HG03457 (cell line): ENCODE measurements around the gene PLPP1.

Source experiments
- ATAC-seq: cut with Tn5 transposase; IDR thresholded peaks from one replicate; pipeline ENCODE4 v1.9.1; 2021; ENCODE audit warnings: moderate number of reproducible peaks; ENCODE audit not compliant: unreplicated experiment

Gene PLPP1

DNA sequence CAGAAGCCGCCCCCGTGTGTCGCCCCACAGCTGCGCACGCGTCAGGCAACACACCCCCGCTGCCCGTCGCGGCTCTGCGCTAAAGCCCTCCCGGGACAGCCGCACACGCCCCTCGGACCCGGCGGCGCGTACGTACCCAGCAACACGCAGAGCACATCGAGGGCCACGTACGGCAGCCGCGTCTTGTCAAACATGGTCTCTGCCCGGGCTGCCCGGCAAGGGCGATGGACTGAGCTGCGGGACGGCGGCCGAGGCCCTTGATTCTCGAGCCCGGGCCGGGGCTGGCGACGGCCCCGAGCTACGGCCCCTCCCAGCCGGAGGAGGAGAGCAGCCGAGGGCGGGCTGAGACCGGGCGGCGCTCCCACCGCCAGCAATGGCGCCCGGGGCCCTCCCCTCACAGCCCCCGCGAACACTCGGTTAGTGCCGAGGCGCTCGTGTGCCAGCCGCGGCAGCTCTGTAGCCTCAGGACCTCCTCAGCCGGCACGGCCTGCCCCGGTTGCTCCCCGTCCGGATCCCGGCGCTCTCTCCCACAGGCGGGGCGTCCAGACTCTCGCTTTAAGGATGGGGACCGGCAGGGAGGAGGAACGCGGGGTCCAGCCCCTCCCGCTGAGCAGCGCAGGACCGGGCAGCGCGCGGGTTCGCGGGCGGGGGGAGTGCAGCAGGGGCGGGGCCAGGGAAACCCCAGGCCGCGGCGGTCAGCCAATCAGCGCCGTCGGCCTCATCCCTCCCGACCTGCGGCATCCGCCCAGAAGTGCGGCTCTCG lies at the start of gene PLPP1:
TSS of gene PLPP1 (minus strand) at position 529 of the 763 bp plus-strand sequence. CDS start at position 194, 335 bp downstream.
- peak; percentile 71 for ATAC-seq

DNA sequence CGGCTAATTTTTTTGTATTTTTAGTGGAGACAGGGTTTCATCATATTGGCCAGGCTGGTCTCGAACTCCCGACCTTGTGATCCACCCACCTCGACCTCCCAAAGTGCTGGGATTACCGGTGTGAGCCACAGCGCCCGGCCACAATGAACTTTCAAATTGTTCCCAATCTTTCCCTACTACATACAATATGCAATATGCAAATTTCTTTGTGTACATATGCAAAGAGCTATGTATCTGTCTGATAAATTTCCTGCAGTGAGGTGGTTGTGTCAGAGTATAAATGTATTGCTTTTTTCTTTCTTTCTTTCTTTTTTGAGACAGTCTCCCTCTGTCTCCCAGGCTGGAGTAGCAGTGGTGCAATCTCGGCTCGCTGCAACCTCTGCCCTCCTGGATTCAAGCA lies 48.8 kb upstream of the PLPP1 start:
- no peak for ATAC-seq

DNA sequence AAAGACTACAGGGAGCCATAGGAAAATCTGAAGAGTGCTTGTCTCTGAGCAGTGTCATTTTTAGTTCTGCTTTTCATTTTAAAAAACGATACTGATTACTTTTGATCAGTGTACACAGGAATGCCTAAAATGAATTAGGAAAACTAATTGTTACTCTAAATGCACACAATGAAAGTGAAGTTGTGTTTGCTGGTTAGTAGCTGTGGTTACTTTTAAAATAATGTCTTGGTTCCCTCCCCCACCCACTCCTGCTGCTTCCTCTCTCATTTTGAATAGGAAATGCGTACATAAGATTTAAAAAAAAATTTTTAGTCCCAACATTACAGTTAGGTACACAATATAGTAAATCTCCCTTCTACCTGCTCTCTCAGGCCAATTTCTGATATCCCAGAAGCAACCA lies 47.5 kb upstream of the PLPP1 start:
- no peak for ATAC-seq

DNA sequence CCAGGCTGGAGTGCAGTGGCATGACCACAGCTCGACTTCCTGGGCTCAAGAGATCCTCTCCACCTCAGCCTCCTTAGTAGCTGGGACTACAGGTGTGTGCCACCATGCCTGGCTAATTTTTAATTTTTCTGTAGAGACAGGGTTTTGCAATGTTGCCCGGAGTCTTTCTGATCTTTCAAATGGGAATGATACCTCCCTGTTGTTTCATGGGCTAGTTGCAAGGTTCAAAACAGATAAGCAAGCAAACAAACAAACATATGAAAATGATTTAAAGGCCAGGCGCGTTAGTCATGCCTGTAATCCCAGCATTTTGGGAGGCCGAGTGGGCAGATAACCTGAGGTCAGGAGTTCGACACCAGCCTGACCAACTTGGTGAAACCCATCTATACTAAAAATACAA lies 45.3 kb upstream of the PLPP1 start:
- no peak for ATAC-seq

DNA sequence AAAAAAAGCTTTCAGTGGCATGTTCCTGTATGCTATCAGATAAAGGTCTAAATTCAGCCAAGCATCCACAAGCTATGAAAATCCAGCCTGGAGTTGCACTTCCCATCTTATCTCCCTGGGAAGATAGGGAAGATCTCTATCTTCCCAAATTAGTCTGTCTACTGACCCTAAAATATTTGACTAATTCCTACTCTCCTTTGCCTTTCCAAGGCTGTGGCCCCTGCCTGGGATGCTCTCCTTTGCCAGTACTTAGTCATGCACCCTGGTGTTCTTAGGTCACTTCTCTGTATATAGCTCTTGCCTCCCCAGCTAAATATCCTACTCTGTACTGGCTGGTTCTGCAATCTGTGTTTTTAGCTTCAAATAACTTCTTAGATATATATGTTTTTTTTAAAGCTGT lies 44.0 kb upstream of the PLPP1 start:
- no peak for ATAC-seq

DNA sequence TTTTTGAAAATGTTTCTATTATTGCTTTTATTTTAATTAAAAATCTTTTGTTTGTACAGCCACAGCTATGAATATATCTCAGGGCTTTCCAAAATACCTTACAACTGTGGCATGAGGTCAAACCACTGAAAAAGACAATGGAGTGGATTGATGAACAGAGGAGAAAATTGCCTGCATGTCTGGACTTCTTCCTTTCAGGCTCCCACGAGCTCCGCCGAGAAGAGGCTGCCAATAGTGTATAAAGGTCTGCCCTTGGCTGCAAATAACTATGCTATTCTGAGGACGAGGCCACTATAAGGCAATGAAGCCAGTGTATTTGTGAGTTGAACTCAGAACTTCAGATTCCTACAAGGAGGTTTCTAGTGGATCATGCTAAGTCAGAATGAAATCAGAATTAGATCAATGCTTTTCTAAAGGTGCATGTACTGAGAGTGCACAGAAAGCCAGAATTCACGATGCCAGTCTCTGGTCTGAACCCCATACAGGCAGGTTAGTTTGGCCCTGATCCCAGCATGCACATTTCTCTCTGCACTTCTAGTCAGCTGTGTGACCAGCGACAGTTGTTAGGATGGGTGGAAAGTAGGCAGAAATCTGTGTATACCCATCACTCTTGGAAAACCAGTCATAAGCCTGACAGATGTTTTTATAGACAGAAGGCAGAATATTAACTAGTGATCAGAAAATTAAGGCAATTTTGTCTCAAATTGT lies 42.7 kb upstream of the PLPP1 start:
- ATAC-seq: no peak

DNA sequence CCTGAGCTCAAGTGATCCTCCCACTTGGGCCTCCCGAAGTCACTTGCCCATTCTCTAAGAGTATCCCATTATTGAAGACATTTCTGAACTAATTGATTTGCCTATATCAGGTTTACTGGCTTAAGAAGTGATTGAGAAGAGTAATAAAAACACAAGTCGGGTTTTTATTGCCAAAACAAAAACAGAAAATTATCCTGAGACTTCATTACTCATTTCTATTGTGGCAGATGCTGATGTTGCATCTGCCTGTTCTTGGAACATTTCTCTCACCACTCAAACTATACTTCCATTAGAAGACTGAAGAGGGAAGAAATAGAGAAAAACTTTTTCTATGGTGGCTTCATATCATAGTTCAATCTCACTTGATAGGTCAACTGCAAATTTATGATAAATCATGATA lies 41.9 kb upstream of the PLPP1 start:
- no peak for ATAC-seq

DNA sequence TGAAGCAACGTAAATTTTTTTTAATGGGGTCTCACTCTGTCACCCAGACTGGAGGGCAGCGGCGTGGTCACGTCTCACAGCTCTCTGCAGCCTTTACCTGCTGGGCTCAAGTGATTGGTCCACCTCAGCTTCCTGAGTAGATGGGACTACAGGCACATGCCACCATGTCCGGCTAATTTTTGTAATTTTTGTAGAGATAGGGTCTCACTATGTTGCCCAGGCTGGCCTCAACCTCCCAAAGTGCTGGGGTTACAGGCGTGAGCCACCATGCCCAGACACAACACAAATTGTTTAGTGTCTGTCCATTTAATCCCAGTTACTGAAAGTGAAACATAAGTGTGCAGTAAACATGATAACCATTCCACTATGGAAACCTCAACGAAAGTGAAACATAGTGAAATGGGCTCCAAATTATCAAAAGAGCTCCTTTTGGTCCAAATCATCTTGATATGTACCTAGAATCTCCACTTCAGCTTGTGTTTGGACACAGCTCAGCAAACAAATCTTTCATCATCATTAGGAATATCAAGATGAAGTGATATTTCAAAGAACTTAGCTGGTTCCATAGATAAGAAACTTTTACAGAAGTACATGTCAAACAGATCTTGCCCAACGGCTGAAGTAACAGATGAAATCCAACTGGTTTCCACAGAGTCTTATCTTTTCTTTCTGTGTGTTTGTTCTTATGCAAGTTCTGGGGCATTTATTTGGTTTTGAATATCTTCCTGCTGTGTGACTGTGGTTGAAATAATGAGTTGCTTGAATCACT lies 41.2 kb upstream of the PLPP1 start:
- ATAC-seq: no peak

DNA sequence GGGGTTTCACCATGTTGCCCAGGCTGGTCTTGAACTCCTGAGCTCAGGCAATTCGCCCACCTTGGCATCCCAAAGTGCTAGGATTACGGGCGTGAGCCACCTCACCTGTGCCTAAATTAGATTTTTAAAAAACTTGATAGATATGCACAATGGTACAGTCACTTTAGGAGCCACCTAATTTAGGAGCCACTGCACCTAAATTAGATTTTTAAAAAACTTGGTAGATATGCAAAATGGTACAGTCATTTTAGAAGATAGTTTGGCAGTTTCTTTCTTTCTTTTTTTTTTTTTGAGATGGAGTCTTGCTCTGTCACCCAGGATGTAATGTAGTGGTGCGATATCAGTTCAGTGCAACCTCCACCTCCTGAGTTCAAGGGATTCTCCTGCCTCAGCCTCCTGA lies 37.8 kb upstream of the PLPP1 start:
- ATAC-seq: no peak

DNA sequence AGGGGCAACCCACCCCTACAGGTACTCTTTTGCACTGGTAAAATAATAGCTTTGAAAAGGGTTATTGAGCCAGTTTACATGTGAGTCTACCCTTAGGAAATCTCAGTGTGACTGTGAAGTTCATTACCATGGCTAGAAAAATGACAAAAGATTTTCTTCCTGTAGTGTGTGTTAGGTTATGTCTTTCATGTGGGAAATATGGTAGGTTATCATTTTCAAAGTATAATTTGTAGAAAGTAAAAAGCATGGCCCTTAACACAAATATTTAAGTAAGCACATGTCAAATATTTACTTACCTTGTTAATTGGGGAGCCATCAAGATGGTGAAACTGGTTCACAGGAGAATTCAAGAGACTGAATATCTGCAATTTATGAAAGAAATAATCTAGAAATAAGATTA lies 37.3 kb upstream of the PLPP1 start:
- ATAC-seq: no peak

DNA sequence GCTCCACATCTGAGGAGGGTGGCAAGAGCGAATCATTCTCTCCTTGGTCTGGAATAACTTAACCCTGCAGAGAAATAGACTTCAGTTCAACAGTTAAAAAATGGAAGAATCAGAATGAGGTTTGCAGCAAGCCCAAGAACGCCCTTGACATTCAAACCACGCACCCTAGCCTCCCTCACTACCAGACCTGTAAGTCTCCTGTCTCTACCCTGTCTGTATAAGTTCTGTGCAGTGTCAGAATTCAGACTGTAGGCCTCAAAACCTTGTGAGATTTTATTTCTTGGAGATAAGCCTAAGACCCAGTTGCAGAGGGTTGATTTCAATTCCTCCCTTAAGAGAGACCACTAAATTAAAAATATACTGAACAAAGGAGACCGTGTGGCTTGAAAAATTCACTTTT lies 35.8 kb upstream of the PLPP1 start:
- ATAC-seq: no peak

DNA sequence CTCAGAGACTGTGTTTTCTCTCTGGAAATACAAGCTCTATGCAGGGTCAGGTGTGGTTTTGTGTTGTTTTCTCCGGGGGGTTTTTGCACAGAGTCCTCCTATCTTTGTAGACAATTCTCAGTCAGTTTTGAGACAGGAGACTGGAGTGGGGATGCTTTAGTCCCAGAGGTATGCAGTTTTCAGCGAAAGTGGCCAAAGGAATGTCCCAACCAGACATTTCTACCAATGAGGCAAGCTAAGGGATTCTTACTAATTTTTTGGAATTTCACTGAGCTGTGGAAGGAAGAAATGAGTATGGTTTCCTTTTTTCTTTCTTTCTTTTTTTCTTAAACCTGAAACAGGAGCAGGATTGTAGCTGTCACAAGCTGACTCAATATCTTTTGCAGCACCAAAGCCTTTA lies 35.3 kb upstream of the PLPP1 start:
- no peak for ATAC-seq

DNA sequence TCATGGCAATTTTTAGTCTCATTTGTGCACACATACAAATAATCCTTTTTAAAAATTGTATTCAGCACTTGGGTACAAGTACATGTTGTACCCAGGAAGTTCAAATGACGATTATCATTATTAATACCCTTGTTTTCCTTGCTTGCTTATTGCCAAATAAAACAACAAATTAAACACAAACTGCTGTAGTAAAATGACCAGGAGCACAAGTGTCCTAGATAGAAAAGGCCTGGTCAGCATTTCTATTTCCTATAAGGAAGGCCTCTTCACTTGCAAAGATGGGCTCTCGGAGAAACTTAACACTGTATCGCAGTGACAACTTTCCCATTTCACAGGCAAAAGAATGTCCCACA lies 34.7 kb upstream of the PLPP1 start:
- ATAC-seq: no peak

DNA sequence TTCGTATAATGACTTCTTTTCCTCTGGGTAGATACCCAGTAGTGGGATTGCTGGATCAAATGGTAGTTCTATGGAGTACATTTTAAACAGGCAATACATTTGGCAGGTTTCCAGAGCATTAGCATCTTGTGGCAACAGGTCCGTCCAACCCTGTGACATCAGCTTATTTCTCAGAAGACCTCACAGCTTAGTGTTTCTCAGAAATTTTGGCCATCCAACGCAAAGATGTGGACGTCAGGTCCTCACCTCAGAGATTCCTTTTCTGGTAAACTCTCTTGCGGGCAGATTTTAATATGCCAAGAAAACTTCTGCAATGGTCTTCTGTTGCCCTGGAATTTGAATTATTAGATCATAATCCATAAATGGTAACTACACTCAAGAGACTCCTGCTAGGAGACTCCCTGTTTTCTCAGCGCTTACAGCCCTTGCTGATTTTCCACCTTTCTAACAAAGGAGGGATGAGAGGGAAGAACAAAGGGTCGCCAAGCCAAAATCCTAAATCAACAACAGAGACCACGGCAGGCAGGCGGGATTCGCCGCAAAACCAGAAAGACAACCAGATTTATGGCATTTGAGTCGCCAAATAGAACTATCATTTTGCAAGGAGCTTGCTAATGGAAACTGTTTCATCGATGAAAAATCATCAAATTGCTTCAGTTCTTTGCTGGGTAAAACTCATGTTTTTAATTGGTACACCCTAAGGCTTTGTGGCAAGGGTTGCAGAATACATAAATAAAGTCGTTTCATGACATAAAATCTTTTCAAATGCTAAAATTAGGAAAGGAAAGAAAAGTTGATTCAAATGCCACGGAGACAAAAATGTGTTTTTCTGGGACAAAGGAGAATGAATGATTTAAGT lies 34.1 kb upstream of the PLPP1 start:
- ATAC-seq: no peak

DNA sequence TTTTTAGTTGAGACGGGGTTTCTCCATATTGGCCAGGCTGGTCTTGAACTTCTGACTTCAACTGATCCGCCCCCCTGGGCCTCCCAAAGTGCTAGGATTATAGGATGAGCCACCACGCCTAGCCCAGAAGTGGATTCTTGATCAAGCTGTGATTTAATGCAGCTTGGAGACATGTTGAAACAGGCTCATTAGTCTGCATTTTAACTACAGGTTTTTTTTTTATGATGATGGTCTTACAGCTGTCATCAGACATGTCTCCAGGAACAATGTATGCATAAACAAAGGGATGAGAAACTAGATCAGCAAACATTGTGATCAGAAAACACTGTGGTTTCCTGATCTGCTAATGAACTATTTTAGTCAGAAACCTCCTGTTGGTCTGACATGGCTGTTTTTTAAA lies 30.0 kb upstream of the PLPP1 start:
- no peak for ATAC-seq

DNA sequence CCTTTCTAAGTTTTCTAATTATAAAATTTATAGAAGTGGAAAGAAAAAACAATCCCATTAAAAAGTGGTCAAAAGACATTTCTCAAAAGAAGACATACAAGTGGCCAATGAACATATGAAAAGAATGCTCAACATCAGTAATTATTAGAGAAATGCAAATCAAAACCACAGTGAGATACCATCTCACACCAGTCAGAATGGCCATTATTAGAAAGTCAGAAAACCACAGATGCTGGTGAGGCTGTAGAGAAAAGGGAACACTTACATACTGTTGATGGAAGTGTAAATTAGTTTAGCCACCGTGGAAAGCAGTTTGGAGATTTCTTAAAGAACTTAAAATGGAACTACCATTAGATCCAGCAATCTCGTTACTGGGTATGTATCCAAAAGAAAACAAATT lies 23.7 kb upstream of the PLPP1 start:
- ATAC-seq: no peak

DNA sequence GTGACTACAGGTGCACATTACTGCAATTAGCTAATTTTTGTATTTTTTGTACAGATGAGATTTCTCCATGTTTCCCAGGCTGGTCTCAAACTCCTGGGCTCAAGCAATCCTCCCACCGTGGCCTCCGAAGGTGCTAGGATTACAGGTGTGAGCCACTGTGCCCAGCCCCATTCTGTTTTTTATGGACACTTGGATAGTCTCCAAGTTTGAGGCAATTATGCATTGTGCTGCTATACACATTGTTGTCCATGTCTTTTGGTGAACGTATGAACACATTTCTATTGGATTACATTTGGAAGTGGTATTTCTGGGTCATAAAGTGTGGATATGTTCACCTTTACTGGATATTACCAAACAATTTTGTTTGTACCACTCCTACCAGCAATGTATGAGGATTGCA lies 22.4 kb upstream of the PLPP1 start:
- no peak for ATAC-seq

DNA sequence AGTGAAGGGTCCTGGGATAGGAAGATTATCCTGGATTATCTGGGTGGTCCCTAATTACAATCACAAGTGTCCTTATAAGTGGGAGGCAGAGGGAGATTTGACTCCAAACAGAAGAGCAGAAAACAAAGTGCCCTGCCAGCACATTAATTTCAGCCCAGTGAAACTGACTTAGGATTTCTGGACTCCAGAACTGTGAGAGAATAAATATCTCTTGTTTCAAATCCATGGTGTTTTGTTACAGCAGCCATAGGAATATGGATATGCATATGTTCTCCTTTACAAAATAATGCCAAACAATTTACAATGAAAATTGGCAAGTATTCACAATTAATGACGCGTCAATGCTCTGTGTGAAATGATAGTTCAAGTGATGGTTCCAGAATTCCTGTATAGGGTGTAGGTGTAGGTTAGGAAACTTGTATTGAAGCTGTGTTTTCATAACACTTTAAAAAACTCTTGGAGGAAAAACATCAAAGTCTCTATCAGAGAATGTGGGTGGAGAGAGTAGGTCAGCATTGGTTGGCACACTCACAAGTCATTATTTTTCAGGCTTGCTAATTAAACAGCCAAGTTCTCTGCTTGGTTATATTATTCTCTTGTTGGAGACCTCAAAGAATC lies 19.9 kb upstream of the PLPP1 start:
- ATAC-seq: no peak

DNA sequence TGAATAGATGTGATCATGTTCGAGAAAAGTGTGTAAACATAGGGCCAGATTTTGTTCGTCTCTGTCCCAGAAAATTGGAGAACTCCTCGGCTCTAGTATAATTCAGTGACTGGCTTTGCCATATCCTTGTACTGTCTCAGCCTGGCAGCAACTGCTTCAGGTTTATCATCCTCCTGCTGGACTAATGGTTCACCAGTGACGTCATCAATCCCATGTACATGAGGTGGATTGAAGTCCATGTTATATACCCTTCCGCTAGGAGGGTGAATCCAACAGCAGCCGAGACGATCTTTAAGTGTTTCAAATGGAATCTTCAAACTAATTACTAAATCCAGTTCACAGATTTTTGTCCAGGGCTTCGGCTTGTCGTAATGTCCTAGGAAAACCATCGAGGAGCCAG lies 17.1 kb upstream of the PLPP1 start:
- ATAC-seq: no peak

DNA sequence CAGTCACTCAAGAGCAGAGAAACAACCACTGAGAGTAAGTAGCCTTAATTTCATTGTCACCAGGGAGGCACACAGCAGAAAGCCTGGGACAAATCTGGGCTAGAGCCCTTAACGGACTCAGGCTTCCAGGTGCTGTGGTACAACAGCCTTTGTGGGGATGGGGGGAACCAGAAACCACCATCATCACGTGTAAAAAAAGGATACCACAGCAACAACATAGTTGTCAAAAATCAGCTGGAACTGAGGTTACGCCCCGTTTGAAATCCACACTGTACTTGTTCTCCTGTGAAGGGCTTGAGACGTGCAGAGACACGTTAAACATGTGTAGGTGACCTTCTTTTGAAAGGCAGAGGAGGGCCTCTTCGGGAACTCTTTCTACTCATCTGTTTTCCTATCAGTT lies 16.6 kb upstream of the PLPP1 start:
- no peak for ATAC-seq

DNA sequence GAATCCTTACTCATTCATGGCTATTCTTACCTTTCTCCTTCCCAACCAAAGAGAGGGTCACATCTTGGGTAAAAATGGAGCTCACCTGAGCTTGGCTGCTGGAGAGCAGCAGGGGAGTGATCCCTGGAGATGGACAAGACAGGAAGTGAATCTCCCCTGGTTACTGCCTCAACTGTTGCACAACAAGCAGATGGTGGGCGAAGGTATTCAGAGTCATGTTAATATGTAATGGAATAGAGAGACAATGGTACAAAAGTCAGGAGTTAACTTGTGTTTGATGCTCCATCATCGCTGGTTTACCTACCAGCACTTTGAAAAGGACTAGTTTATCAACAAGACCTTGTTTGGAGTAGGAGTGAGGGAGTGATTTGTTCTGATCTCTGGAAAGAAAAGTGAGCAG lies 13.0 kb upstream of the PLPP1 start:
- ATAC-seq: no peak
